GM12878 (cell line): ENCODE data around the gene ZDHHC1. TPM values are rescaled to one million over a fixed set of nuclear protein-coding genes. Genes with fewer than 3 reads are reported as not detected.

ENCODE experiments used
- ATAC-seq: fragments of 200-7000 bp; cut with Tn5 transposase; 3 replicates; pipeline ENCODE4 v1.9.1; 2020; ENCODE audit warnings: mild to moderate bottlenecking, moderate library complexity
- BruUV-seq: library from RNA; stranded (reverse); fragments of 400-500 nt; replicated peaks from 2 replicates; lab custom pipeline; 2021; lab: Mats Ljungman, UMichigan
- CTCF ChIA-PET: fragments of 300-600 bp; sonication (Branson Sonifier 250); formaldehyde crosslinking; extraction: SDS; loops from one replicate; lab custom pipeline; 2021; ENCODE audit warnings: inconsistent platforms; lab: Yijun Ruan, JAX
- POLR2A ChIA-PET: fragments of 350-600 bp; formaldehyde crosslinking; extraction: SDS; loops from one replicate; lab custom pipeline; 2021; ENCODE audit warnings: inconsistent platforms; lab: Charles Lee
- RAD21 ChIA-PET: fragments of 300-600 bp; sonication (Branson Sonifier 250); formaldehyde crosslinking; loops from one replicate; lab custom pipeline; 2023; ENCODE audit warnings: antibody characterized with exemption; ENCODE audit not compliant: unreplicated experiment; lab: Charles Lee
- SMC1A ChIA-PET: fragments of 300-600 bp; sonication (Branson Sonifier 250); formaldehyde crosslinking; loops from one replicate; lab custom pipeline; 2023; ENCODE audit not compliant: unreplicated experiment, uncharacterized antibody; lab: Charles Lee
- DNase-seq: peaks from one replicate; pipeline ENCODE4 v3.0.0-alpha.2; 2011; ENCODE audit warnings: low read depth, low spot score
- FAIRE-seq: peaks from 3 replicates; lab custom pipeline; 2011; peaks lifted over from hg19 to GRCh38; lab: Jason Lieb, UNC
- H2AFZ ChIP-seq: 2 replicates; pipeline ENCODE4 v1.6.0; 2011; ENCODE audit warnings: low read depth, low read length, control low read depth; ENCODE audit not compliant: control insufficient read depth
- H3K27ac ChIP-seq: 2 replicates; pipeline ENCODE4 v1.5.1; 2011; ENCODE audit warnings: control low read depth; ENCODE audit not compliant: control insufficient read depth, insufficient read depth
- H3K27me3 ChIP-seq, 2 experiments: replicated peaks in 1 of 2; 2 replicates each; pipeline versions ENCODE4 v1.6.0 to v1.6.1; 2011; ENCODE audit warnings: low read length in 1 of 2; ENCODE audit not compliant: control insufficient read depth in 2 of 2, insufficient read depth in 2 of 2
- H3K36me3 ChIP-seq, 2 experiments: 2 replicates each; pipeline ENCODE4 v1.5.1; 2011; ENCODE audit warnings: low read length in 1 of 2; ENCODE audit not compliant: control insufficient read depth in 2 of 2, insufficient read depth in 2 of 2
- H3K4me1 ChIP-seq: 2 replicates; pipeline ENCODE4 v1.6.1; 2011; ENCODE audit warnings: mild to moderate bottlenecking, low read length, moderate library complexity, mixed read lengths; ENCODE audit not compliant: control insufficient read depth, insufficient read depth
- H3K4me2 ChIP-seq: 2 replicates; pipeline ENCODE4 v1.6.0; 2011; ENCODE audit warnings: control low read depth; ENCODE audit not compliant: control insufficient read depth, insufficient read depth
- H3K4me3 ChIP-seq: fragments of 200-600 bp; sonication (generic); 2 replicates; pipeline ENCODE4 v1.5.1; 2016
- H3K79me2 ChIP-seq: 2 replicates; pipeline ENCODE4 v1.6.0; 2011; ENCODE audit warnings: low read length; ENCODE audit not compliant: control insufficient read depth, insufficient read depth
- H3K9ac ChIP-seq: 2 replicates; pipeline ENCODE4 v1.8.0; 2011; ENCODE audit warnings: low read length, control low read depth, mixed read lengths; ENCODE audit not compliant: control insufficient read depth, insufficient read depth
- H3K9me3 ChIP-seq: replicated peaks from 3 replicates; pipeline ENCODE4 v1.5.1; 2011; ENCODE audit warnings: mild to moderate bottlenecking, low read length; ENCODE audit not compliant: control insufficient read depth, insufficient read depth
- H4K20me1 ChIP-seq: 2 replicates; pipeline ENCODE4 v1.6.0; 2011; ENCODE audit not compliant: control insufficient read depth, insufficient read depth
- BCL11A ChIP-seq: IDR thresholded peaks from 2 replicates; pipeline ENCODE4 v1.6.1; 2011; ENCODE audit warnings: low read depth, low read length
- CBX5 ChIP-seq: sonication (generic); IDR thresholded peaks from 2 replicates; pipeline ENCODE4 v1.6.1; 2016; ENCODE audit warnings: low read depth, moderate library complexity, mild to moderate bottlenecking, inconsistent platforms
- DPF2 ChIP-seq: fragments of 450-650 bp; IDR thresholded peaks from 2 replicates; pipeline ENCODE4 v1.6.1; 2017; ENCODE audit warnings: mild to moderate bottlenecking
- HDGF ChIP-seq: fragments of 450-650 bp; IDR thresholded peaks from 2 replicates; pipeline ENCODE4 v1.6.1; 2016; ENCODE audit warnings: antibody characterized with exemption
- KAT2A ChIP-seq: conservative IDR thresholded peaks from 2 replicates; pipeline ENCODE4 v1.6.1; 2011; ENCODE audit warnings: low read depth, low read length; ENCODE audit not compliant: control insufficient read depth
- MEF2B ChIP-seq: fragments of 450-650 bp; IDR thresholded peaks from 2 replicates; pipeline ENCODE4 v1.6.1; 2018; ENCODE audit warnings: mild to moderate bottlenecking, moderate library complexity; ENCODE audit not compliant: partially characterized antibody, poor library complexity, severe bottlenecking
- MYC ChIP-seq: IDR thresholded peaks from 2 replicates; pipeline ENCODE4 v1.6.1; 2011; ENCODE audit warnings: mild to moderate bottlenecking, low read length, moderate library complexity, inconsistent platforms; ENCODE audit not compliant: insufficient read depth, insufficient replicate concordance, insufficient read length, severe bottlenecking
- NFIC ChIP-seq: IDR thresholded peaks from 2 replicates; pipeline ENCODE4 v1.6.1; 2012; ENCODE audit warnings: low read depth, mild to moderate bottlenecking, inconsistent platforms, low read length, moderate library complexity
- NR2C2 ChIP-seq: IDR thresholded peaks from 2 replicates; pipeline ENCODE4 v1.6.1; 2011; ENCODE audit warnings: borderline replicate concordance, low read depth; ENCODE audit not compliant: control insufficient read depth, insufficient read length
- NR2F1 ChIP-seq: fragments of 450-650 bp; conservative IDR thresholded peaks from 2 replicates; pipeline ENCODE4 v1.6.1; 2017; ENCODE audit warnings: mild to moderate bottlenecking
- SMC3 ChIP-seq: IDR thresholded peaks from 2 replicates; pipeline ENCODE4 v1.6.1; 2011; ENCODE audit warnings: low read length, improper control_type of control experiment, borderline replicate concordance
- ZNF24 ChIP-seq: fragments of 450-650 bp; IDR thresholded peaks from 2 replicates; pipeline ENCODE4 v1.6.1; 2017; ENCODE audit warnings: antibody characterized with exemption, mild to moderate bottlenecking
- WGBS: methylation state at CpG from one replicate; pipeline ENCODE4 v1.1.6; 2016; ENCODE audit warnings: low lambda C conversion rate; ENCODE audit not compliant: insufficient replicate concordance, insufficient coverage; ENCODE audit errors: missing lambda C conversion rate; 5-methylcytosine and 5-hydroxymethylcytosine counted together
- in situ Hi-C: fragments of 300-500 bp; cut with MboI; formaldehyde crosslinking; loops from 9 replicates; pipeline ENCODE4 v1.14.3; 2018; ENCODE audit warnings: mixed read lengths
- intact Hi-C: fragments of 100-400 bp; cut with micrococcal nuclease; formaldehyde crosslinking; loops from one replicate; pipeline ENCODE4 v1.14.2; 2022; ENCODE audit not compliant: unreplicated experiment
- polyA plus RNA-seq, 11 experiments: library from polyadenylated mRNA; depleted of rRNA in 4 of 11; unstranded in 6 of 11; stranded (reverse) in 5 of 11; fragments of >200 nt; fragmentation: Nextera tagmentation in 4 of 11; fragmentation: Illumina TruSeq in 1 of 11; extraction: Ambion mirVana in 4 of 11; extraction: Trizol in 1 of 11; gene quantifications; 1 replicate in 1 of 11; 2 replicates in 10 of 11; pipeline versions ENCODE4 v1.2.1 to v1.2.3, GENCODE V29; 2011 to 2016; ENCODE audit warnings: inconsistent platforms in 2 of 11, missing spikeins in 2 of 11, low read depth in 1 of 11
- total RNA-seq, 4 experiments: library from RNA; depleted of rRNA in 3 of 4; stranded (reverse); fragments of >200 nt in 3 of 4; fragmentation: Illumina TruSeq in 1 of 4; extraction: Trizol in 1 of 4; gene quantifications; 2 replicates each; pipeline versions ENCODE4 v1.2.1 to v1.2.3, GENCODE V29; 2013 to 2021
- TF ChIP-seq, protein P1 (sequence below): IDR thresholded peaks from 2 replicates; pipeline ENCODE4 v1.6.1; 2011; ENCODE audit warnings: borderline replicate concordance, low read depth, mild to moderate bottlenecking, moderate library complexity, mixed read lengths, low read length; ENCODE audit not compliant: insufficient read depth; ENCODE audit errors: extremely low read length
- TF ChIP-seq, protein P2 (sequence below): fragments of 450-650 bp; IDR thresholded peaks from 2 replicates; pipeline ENCODE4 v1.6.1; 2017; ENCODE audit warnings: mild to moderate bottlenecking, moderate library complexity
- TF ChIP-seq, protein P3 (sequence below): IDR thresholded peaks from 2 replicates; pipeline ENCODE4 v1.6.1; 2012; ENCODE audit warnings: low read depth, low read length, improper control_type of control experiment
- TF ChIP-seq, protein P4 (sequence below): fragments of 450-650 bp; IDR thresholded peaks from 2 replicates; pipeline ENCODE4 v1.6.1; 2018; ENCODE audit warnings: borderline replicate concordance, mild to moderate bottlenecking; ENCODE audit not compliant: partially characterized antibody

Gene ZDHHC1
- total and polyA plus RNA-seq, 10 of the 15 experiments (the other 5 are each of a cell fraction or from before 2014, with no cell fraction given): 0.07 to 1.2 (median 0.66) TPM; not detected in 2

DNA sequence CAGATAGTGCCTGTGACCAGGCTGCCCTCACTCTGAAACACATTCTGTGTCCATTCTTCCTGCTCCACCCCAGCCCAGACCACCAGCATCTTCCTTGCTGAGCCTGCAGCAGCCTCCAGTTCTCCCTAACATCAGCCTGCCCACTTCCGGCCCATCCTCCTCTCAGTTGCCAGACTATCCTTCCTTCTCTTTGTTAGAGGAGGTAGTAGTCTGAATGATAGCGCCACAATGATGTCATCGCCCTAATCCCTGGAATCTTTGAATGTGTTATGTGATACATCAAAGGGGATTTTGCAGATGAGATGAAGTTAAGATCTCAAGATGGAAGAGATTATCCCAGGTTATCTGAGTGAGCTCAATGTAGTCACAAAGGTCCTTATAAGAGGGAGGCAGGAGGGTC, 3.2 kb upstream of the ZDHHC1 start:
- Histone ChIP-seq H3K9ac (no peak overlapping the region), H3K27me3 (peaks cover 2 to 6% of the 10 kb centered on the region in 2 experiments; a peak in 3 of 4 replicates), H3K79me2 (no peaks in the 10 kb centered on the region), H3K4me3 (no peak overlapping the region), H3K4me2 (no peak overlapping the region), H3K36me3 (no peaks in the 10 kb centered on the region), H4K20me1 (0 out of 2 replicates have a peak, but pooled peaks cover 2% of the 10 kb centered on the region), H3K4me1 (no peaks in the 10 kb centered on the region), H2AFZ (no peak overlapping the region), H3K9me3 (no peaks in the 10 kb centered on the region), H3K27ac (no peak overlapping the region)
- TF ChIP-seq CBX5: no peak
- TF ChIP-seq, protein P1, sequence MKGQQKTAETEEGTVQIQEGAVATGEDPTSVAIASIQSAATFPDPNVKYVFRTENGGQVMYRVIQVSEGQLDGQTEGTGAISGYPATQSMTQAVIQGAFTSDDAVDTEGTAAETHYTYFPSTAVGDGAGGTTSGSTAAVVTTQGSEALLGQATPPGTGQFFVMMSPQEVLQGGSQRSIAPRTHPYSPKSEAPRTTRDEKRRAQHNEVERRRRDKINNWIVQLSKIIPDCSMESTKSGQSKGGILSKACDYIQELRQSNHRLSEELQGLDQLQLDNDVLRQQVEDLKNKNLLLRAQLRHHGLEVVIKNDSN: no peak
- TF ChIP-seq SMC3: no peak
- no peak for TF ChIP-seq KAT2A
- TF ChIP-seq, protein P2, sequence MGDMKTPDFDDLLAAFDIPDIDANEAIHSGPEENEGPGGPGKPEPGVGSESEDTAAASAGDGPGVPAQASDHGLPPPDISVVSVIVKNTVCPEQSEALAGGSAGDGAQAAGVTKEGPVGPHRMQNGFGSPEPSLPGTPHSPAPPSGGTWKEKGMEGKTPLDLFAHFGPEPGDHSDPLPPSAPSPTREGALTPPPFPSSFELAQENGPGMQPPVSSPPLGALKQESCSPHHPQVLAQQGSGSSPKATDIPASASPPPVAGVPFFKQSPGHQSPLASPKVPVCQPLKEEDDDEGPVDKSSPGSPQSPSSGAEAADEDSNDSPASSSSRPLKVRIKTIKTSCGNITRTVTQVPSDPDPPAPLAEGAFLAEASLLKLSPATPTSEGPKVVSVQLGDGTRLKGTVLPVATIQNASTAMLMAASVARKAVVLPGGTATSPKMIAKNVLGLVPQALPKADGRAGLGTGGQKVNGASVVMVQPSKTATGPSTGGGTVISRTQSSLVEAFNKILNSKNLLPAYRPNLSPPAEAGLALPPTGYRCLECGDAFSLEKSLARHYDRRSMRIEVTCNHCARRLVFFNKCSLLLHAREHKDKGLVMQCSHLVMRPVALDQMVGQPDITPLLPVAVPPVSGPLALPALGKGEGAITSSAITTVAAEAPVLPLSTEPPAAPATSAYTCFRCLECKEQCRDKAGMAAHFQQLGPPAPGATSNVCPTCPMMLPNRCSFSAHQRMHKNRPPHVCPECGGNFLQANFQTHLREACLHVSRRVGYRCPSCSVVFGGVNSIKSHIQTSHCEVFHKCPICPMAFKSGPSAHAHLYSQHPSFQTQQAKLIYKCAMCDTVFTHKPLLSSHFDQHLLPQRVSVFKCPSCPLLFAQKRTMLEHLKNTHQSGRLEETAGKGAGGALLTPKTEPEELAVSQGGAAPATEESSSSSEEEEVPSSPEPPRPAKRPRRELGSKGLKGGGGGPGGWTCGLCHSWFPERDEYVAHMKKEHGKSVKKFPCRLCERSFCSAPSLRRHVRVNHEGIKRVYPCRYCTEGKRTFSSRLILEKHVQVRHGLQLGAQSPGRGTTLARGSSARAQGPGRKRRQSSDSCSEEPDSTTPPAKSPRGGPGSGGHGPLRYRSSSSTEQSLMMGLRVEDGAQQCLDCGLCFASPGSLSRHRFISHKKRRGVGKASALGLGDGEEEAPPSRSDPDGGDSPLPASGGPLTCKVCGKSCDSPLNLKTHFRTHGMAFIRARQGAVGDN: no peak
- TF ChIP-seq NR2C2: no peak
- no peak for TF ChIP-seq BCL11A
- TF ChIP-seq HDGF: no peak
- no peak for TF ChIP-seq NFIC
- TF ChIP-seq, protein P3, sequence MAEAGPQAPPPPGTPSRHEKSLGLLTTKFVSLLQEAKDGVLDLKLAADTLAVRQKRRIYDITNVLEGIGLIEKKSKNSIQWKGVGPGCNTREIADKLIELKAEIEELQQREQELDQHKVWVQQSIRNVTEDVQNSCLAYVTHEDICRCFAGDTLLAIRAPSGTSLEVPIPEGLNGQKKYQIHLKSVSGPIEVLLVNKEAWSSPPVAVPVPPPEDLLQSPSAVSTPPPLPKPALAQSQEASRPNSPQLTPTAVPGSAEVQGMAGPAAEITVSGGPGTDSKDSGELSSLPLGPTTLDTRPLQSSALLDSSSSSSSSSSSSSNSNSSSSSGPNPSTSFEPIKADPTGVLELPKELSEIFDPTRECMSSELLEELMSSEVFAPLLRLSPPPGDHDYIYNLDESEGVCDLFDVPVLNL: no peak
- TF ChIP-seq ZNF24: no peak
- TF ChIP-seq, protein P4, sequence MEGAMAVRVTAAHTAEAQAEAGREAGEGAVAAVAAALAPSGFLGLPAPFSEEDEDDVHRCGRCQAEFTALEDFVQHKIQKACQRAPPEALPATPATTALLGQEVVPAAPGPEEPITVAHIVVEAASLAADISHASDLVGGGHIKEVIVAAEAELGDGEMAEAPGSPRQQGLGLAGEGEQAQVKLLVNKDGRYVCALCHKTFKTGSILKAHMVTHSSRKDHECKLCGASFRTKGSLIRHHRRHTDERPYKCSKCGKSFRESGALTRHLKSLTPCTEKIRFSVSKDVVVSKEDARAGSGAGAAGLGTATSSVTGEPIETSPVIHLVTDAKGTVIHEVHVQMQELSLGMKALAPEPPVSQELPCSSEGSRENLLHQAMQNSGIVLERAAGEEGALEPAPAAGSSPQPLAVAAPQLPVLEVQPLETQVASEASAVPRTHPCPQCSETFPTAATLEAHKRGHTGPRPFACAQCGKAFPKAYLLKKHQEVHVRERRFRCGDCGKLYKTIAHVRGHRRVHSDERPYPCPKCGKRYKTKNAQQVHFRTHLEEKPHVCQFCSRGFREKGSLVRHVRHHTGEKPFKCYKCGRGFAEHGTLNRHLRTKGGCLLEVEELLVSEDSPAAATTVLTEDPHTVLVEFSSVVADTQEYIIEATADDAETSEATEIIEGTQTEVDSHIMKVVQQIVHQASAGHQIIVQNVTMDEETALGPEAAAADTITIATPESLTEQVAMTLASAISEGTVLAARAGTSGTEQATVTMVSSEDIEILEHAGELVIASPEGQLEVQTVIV: no peak
- no peak for TF ChIP-seq MYC
- TF ChIP-seq NR2F1: no peak
- no peak for TF ChIP-seq MEF2B
- TF ChIP-seq DPF2: no peak
- SMC1A ChIA-PET: no interaction called here
- in situ Hi-C loops: loop anchor here (25.0 kb wide), 1 partner anchor 432 kb away; the partner anchor contains the start of gene CES4A
- RAD21 ChIA-PET: interaction anchor here (0.9 kb wide), 1 partner anchor 159 kb away, joined by 3 read pairs; no protein-coding TSS in a partner anchor
- FAIRE-seq (no peak), DNase-seq (no peak), ATAC-seq (no peak)
- no TSS peak for BruUV-seq
- intact Hi-C loops: no loop called here
- POLR2A ChIA-PET: no interaction called here
- CTCF ChIA-PET: no interaction called here
- 41% methylated on average over 3 of the region's 3 CpGs for WGBS
